PFSK-1 (cell line): Measurements from ENCODE around the gene PGAM5.

Source experiments
- FOXP2 ChIP-seq: optimal IDR thresholded peaks from 2 replicates; pipeline ENCODE3; 2011; ENCODE audit warnings: borderline replicate concordance, control low read depth, inconsistent platforms; ENCODE audit not compliant: insufficient read depth; ENCODE audit errors: extremely low read length, extremely low read depth
- SIN3A ChIP-seq: IDR thresholded peaks from 2 replicates; pipeline ENCODE4 v1.6.1; 2012; ENCODE audit warnings: mild to moderate bottlenecking, low read length, moderate library complexity, borderline replicate concordance; ENCODE audit not compliant: insufficient read depth
- TAF1 ChIP-seq: IDR thresholded peaks from 2 replicates; pipeline ENCODE4 v1.6.1; 2012; ENCODE audit warnings: low read length, control low read depth, borderline replicate concordance; ENCODE audit not compliant: insufficient read depth
- TF ChIP-seq, protein P1 (sequence below), 2 experiments: IDR thresholded peaks; 2 replicates each; pipeline versions ENCODE4 v1.6.1 to v1.8.0; 2011 to 2012; ENCODE audit warnings: low read depth in 2 of 2, low read length in 2 of 2, control low read depth in 1 of 2, inconsistent platforms in 1 of 2, mild to moderate bottlenecking in 1 of 2, moderate library complexity in 1 of 2; ENCODE audit not compliant: insufficient read depth in 1 of 2

DNA sequence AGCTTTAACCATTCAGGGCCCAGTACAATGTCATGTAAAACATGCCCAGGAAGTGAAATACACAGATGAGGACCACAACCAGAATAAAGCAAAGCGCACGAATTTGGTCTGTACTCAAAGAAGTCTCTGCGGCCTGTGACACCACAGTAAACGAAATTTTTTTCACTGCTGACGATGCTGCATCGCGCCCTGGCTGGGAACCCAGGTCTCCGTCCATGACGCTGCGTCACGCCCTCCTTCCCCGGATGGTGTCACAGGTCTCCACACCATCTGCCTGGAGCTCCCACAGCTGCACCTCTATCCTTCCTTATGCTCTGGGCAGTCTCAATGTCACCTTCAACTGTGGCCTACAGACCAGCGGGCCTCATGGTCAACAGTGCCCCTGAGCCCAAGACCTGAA lies 33.2 kb downstream of the PGAM5 start:
- TF ChIP-seq SIN3A: no peak
- TF ChIP-seq, protein P1, sequence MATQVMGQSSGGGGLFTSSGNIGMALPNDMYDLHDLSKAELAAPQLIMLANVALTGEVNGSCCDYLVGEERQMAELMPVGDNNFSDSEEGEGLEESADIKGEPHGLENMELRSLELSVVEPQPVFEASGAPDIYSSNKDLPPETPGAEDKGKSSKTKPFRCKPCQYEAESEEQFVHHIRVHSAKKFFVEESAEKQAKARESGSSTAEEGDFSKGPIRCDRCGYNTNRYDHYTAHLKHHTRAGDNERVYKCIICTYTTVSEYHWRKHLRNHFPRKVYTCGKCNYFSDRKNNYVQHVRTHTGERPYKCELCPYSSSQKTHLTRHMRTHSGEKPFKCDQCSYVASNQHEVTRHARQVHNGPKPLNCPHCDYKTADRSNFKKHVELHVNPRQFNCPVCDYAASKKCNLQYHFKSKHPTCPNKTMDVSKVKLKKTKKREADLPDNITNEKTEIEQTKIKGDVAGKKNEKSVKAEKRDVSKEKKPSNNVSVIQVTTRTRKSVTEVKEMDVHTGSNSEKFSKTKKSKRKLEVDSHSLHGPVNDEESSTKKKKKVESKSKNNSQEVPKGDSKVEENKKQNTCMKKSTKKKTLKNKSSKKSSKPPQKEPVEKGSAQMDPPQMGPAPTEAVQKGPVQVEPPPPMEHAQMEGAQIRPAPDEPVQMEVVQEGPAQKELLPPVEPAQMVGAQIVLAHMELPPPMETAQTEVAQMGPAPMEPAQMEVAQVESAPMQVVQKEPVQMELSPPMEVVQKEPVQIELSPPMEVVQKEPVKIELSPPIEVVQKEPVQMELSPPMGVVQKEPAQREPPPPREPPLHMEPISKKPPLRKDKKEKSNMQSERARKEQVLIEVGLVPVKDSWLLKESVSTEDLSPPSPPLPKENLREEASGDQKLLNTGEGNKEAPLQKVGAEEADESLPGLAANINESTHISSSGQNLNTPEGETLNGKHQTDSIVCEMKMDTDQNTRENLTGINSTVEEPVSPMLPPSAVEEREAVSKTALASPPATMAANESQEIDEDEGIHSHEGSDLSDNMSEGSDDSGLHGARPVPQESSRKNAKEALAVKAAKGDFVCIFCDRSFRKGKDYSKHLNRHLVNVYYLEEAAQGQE (IDR thresholded peaks at IDR 0.05; ENCODE audit: insufficient read depth in 1 of 2, low read depth in 2 of 2, low read length in 2 of 2): no peak
- TF ChIP-seq FOXP2: no peak
- no peak for TF ChIP-seq TAF1
